ENCODE results near the gene SH3PXD2B.

- TF ChIP-seq POLR2A (IDR thresholded peaks at IDR 0.05) (no peak), CTCF (IDR thresholded peaks at IDR 0.05) (no peak)
Measured at GRCh38 chr5:172458976-172459782, 4.9 kb upstream of the SH3PXD2B start.
